Measurements from ENCODE around the gene SMARCB1.

SMARCB1 gene

DNA sequence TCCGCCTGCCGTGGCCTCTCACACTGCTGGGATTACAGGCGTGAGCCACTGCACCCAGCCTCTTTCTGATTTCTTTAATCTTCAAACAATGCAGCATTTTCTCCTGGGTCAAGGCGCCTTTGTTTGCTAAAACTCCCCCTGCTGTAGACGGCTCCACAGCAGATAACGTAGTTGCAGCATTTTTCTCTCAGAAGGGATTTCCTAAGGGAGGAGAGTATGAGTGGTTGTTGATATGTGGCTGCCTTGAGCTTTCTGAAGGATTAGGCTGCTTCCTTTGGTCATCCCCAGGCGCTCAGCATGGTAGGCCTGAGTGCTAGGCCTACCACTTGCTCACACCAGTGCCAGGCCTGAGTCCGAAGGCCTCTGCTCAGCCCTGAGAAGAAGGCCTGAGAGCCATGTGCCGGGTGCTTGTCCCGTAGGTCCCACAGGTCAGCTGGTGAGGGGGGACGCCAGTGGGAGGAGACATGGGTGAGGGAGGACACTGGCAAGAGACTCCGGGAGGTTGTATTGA is 18.1 kb downstream of the SMARCB1 start:
- no peak for DNase-seq

DNA sequence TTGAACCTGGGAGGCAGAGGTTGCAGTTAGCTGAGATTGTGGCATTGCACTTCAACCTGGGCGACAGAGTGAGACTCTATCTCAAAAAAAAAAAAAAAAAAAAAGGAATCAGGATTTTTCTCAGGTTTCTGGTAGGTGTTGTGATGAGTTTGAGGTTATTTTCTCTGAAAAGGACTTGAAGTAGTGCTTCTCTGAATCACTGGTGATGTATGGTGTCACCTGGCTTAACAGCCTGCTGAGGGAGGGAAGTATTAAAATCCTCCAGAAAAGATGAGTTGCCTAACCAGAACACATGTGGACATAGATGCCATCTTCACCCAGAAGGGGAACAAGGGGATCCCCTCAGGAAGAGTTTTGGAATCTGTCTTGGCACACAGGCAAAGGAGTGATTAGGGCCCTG is 20.1 kb downstream of the SMARCB1 start:
- no peak for DNase-seq

DNA sequence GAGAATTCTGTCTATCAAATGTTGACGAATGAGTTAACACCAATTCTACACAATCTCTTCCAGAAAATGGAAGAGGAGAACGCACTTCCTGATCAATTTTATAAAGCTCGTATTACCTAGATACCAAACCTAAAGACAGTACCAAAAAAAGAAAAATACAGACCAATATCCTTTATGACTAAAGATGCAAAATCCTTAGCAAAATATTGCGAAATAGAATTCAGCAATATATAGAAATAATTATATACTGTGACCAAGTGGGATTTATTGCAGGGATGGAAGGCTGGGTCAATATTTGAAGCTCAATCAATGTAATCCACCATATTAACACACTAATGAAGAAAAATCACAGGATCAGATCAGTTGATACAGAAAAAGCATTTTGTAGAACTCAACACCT is 25.6 kb downstream of the SMARCB1 start:
- DNase-seq = no peak

DNA sequence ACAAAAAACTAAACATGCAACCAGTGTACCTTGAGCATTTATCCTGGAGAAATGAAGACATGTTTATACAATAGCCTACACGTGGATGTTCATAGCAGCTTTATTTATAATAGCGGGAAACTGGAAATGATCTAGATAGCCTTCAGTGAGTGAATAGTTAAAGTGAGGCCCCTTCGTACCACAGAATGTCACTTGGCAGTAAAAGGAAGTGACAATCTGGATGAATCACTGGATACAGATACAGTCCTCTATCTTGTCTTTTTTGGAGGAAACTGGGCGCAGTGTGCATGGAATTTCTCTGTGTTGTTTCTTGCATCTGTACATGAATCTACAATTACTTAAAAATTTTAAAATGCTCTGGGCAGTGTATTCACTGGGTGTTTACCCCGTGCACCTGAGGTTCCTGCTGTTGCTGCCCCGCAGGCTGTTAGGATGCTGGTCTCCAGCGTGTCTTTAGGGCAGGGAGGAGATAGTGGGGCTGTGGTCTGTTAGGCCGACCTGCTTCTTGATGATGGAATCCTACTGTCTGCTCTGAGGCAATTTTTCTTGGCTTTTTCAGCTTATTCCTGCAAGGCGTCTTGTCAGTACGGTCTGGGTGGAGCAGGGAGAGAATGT is 28.9 kb downstream of the SMARCB1 start:
- no peak for DNase-seq

DNA sequence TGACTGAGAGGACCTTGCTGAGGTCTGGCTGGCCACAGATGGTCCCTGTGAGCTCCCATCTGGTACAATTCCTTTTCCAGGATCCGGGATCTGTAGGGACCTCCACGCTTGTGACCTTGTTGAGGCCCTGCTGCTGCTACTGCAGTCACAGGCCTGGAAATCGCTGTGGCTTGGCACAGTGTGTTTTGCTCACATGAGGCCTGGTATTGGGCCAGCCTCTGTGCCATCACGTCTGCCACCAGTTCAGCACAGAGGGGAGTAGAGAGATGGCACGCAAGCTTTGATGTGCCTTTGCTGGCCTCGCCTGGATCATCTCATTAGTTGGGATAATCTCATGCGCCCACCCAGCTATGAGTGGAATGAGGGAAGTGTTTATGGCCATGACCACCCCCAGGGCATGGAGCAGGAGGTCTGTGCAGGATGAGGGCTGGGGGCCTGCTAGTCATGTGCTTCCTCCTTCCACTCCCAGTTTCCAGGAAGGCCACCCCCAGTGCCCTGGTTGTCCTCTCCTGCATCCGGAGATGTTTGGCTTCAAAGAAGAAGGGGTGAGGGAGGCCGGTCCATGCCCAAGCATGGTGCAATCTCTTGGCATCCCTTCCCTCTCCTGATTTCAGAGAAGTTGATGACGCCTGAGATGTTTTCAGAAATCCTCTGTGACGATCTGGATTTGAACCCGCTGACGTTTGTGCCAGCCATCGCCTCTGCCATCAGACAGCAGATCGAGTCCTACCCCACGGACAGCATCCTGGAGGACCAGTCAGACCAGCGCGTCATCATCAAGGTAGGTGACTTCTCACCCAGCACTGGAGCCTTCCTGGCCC is 29.6 kb downstream of the SMARCB1 start:
- no peak for DNase-seq

DNA sequence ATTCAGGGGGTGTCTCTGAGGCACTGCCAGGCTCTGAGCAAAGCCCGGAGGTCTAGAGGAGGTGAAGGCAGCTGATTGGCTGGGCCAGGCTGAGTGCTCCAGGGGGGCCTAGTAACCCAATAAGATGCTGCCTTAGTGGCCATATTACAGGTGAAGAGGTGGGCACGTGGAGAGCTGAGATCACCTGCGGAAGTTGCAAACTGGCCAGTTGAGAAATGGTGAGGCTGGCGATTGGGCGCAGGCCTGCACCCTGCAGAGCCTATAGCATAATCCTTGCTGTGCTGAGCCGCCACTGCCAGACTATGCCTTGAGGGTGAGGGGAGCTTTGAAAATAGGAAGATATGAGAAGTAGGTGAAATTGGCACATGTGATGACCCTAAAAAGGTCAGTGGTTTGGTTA is 30.4 kb downstream of the SMARCB1 start:
- no peak for DNase-seq

DNA sequence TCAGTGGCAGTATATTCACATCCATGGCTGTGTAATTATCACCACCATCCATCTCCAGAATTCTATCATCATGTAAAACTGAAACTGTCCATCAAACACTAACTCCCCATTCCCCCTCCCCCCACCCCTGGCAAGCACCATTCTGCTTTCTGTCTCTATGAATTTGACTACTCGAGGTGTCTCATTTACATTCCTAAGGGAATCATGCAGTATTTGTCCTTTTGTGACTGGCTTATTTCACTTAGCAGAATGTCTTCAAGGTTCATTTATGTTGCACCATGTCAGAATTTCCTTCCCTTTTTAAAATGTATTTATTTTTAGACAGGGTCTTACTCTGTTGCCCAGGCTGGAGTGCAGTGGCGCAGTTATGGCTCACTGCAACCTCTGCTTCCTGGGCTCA is 31.8 kb downstream of the SMARCB1 start:
- no peak for DNase-seq

DNA sequence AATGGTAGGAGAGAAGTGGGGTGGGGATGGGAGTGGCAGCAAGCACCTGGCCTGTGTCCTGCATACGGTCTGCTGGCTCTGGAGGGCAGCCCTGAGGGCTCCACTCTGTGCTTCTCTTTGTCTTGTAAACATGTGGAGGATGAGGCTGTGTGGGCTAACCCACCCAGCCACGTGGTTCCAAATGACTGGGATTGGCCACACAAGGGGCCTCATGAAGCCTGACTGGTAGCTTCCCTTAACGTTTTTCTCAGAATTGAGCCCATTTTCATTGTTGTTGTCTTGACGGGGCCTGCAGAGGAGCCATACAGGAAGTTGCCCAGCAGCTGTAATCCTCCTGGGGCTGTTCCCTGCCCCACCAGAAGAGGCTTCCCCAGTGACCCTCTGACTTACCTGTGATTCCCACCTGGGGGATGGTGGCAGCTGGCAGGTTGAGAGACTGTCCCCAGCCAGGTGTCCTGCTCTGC is 34.0 kb downstream of the SMARCB1 start:
- DNase-seq = no peak

DNA sequence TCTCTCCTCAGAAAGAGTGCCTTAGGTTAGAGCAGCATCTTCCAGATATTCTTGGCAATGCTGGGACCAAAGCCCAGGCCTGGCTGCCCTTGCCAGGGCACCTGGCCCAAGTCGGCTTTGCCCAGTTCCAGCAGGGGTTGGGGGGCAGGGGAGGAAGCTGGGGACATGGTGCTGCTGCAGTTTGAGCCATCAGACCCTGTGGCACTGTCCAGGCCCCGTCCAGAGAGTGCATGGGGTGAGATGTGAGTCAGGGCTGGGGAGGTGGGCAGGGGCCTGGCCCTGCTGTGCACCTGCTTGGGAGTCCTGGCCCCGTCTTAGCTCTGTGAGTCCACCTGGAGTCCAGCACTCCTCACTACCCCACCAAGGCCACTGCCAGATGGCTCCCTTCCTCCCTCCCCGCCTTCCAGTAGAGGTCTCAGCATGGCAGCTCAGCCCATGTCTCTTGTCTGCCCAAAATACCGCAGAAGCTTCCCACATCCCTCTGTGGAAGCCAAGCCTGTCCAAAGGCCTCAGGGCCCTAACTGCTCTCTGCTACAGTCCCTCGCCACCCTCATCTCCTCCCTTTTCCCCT is 35.4 kb downstream of the SMARCB1 start:
- no peak for DNase-seq

DNA sequence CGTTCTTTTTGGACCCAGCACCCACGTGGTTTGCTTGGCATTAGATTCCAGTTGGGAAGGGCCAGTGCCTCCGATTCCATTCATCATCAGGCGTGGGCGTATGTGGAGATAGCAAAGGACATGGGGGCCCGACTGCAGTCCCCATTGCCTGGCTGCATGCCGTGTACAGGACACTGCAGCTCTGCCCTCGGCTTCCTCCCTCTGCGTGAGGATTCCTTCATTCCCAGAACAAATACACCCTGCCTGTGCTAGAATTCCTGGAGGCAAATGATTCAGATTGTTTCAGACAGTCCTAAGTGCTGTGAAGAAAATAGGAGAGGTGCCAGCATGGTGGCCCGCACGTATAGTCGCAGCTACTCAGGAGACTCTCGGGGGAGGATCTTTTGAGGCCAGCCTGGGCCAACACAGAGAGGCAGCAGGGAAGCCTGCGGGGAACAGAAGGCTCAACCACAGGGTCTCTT is 36.6 kb downstream of the SMARCB1 start:
- DNase-seq = no peak

DNA sequence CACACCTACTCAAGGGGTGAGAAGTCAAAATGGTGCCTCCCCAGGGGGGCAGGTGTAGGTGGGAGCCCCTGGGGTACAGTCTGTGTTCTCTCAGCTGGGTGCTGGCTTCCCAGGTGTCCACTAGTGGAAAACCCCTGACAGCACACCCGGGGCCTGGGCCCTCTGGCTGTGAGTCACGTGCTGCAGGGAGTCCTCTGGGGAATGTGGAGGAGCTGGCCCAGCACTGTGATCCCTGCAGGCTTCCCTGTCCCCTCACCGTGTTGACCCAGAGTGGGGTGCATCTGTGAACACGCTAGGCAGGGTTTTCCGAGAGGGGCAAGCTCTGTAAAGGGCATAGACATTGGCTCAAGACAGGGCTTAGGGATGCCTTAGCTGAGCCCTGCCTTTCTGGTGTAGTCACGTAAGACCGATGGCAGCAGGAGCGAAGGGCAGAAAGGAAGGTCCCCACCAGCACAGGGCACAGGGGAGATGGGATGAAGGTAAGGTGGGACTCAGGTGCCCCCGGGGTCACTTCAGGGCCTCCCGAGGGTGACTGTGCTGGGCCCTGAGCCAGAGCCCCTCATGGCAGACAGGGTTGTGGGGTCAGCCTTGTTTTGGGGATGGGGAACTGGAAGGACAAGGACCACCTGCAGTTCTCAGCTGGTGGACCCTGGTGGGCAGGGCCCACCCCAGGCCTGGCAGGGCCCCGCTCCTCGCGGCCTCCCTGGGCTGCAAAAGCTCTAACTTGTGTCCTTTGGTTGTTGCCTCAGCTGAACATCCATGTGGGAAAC is 37.9 kb downstream of the SMARCB1 start:
- DNase-seq = no peak

DNA sequence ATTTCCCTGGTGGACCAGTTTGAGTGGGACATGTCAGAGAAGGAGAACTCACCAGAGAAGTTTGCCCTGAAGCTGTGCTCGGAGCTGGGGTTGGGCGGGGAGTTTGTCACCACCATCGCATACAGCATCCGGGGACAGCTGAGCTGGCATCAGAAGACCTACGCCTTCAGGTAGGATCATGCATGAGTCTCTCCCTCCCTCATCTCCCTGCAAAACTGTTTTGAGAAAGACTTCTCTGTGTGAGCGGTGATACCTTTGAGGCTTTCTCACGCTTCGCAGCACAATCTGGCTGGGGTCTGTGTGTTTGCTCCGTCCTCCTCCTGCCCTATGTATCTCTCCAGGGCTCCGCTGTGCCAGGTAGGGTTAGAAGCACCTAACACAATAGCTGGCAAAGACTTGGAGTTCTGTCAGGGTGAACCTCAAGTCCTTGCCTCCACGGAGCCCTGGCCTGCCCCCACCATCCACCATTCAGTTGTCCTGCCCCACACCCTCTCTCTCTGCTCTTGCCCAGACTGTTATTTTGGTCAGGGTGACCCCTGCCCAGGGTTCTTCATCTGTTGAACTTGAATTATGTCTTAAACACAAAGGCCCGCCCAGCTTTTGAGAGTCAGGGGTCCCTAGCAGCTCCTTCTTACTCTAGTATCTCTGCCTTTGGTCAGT is 38.6 kb downstream of the SMARCB1 start:
- no peak for DNase-seq

DNA sequence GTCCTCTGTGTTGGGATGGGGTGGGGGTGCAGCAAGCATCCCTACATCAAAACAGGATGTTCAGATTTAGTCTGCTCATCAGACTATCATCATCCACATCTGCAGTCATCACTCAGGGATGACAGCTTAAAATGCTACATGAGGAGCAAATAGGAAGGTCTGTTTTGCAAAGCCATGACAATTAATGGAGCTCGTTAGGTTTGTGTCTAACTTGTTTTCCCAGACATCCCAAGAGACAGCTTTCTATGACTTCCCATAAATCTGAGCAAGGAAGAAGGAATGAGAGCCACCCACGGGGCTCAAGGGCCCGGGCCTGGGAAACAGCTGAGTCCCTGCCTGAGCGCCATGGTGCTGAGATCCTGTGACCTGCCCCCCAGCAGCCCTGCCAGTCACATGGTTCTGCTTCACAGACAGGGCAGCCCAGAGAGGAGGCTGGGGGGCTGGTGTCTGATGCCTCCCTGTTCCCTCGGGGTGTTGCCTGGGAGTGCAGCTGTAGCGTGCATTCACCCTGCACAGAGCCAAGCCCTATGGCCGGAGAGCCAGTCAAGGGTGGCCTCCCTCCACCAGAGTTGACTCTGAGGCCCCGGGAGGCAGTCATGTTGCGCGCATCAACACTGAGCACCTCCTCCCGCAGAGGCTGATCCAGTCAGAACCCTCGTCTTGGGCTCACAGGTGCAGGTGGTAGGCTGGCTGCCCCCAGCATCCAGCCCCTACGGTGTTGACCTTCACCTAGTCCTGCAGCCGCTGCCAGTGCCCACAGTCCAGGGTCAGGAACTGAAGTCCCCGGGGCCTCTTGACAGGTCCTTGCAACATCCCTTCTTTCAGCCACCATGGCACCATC is 40.0 kb downstream of the SMARCB1 start:
- DNase-seq = no peak

DNA sequence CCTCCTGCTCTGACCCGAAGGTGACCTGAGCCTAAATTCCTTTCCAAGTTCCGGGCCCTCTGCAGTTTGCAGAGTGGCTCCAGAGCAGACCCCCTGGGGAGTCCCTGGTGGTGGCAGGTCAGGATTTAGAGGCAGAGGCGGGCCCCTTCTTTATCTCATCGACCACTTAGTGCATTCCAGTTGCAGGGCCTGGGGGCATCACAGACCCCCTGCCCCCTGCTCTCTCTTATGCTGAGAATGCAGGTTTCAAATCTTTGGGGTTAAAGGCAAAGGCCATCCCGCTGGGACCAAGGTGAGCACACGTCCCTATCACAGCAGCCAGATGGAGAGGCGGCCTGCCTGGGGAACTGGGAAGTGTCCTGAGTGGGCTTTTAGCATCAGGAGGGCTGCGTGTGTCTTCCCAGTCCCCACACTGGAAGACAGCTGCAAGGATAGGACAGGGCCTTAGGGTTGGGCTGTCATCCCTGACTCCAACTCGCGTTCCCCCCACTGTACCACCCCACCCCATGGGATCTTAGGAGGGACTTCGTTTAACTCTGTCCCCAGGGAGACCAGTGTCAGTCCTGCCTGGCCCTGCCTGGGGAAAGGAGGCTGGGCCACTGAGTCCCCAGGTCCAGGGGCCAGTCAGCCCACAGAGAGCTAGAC is 40.7 kb downstream of the SMARCB1 start:
- DNase-seq = no peak

DNA sequence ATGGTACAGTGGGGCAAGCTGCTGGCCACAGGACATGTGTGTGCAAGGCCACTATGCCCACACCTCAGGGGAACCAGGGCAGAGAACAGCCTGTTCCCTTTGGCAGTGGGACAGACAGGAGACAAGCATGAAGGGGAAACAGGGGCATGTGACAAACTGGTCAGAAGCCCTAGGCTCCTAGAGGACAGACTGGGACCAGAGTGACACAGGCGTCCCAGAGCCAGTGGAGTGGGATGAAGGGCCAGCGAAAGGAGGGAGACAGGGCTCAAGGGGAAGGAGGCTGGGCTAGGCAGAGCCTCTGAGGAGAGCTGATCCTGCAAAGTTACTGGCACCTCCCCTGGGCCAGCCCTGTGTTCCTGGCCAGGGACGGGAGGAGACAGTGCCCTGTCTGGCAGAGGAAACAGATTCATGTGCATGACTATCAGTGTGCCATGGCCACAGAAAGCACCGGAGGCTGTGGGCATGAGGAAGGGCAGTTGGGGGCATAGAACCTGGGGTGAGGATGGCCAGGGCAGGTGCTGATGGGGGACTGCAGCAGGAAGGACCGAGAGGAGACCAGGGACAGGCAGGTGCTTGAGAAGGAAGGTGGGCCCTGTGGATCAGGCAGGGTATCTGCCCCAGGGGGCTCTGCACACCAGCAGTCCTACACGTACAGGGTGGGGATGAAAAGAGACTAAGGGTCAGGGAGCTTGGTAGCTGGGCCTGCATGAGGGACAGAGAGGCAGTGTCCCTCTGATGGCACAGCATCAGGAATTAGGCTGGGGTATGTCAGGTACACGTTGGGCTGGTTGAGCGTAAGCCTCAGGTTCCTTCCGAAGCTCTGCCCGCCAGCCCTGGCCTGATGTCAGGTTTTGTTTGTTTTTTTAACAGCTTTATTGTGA is 42.3 kb downstream of the SMARCB1 start:
- no peak for DNase-seq

DNA sequence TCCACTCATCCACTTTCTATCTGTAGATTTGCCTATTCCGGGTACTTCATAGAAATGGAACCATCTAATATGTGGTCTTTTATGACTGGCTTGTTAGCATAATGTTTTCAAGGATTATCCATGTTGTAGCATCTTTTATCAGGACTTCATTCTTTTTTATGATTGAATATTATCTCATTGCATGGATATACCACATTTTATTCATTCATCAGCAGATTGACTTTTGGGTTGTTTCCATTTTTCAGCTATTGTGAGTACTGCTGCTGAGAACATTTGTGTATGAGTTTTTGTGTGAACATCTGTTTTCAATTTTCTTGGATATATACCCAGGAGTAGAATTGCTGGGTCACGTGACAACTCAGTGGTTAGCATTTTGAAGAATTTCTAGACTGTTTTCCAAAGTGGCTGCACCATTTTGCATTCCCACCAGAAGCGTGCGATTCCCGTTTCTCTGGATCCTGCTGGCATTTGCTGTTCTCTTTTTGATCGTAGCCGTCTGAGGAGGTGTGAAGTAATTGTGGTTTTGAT is 43.1 kb downstream of the SMARCB1 start:
- no peak for DNase-seq

DNA sequence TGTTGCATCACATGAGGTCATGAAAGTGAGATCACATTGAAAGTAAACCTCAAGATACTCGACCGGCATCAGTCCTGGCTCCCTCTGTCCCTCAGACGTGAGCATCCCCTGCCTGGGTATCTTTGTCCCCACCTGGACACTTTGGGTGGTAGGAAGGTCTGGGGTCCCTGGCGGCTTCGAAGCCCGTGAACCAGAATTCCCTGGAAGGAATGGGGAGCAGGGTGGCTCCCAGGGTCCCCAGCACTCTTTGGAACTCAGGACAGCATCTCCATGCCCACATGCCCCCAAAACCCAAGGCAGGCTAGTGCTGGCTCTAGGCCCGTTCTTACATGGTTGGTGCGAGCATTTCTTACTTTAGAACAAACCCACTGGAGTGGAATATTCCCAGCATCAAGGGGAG is 44.5 kb downstream of the SMARCB1 start:
- no peak for DNase-seq

DNA sequence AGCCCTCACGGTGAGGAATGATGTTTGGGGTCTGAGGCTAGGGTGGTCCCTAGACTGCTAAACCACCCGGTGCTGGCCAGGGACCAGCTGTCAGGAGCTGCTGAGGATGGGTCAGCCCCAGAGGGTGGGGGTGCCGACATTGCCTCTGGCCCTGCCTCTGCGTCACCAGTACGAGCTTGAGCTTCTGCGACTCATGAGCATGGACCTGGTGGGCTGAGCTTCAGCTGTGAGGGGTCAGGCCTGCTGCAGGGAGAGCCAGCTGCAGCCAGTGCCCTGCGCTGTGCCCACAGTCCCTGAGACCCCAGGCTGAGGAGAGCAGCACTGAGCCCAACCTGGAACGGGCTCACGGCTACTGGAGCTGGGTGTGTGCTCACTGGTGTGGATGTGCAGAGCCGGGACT is 45.0 kb downstream of the SMARCB1 start:
- no peak for DNase-seq

DNA sequence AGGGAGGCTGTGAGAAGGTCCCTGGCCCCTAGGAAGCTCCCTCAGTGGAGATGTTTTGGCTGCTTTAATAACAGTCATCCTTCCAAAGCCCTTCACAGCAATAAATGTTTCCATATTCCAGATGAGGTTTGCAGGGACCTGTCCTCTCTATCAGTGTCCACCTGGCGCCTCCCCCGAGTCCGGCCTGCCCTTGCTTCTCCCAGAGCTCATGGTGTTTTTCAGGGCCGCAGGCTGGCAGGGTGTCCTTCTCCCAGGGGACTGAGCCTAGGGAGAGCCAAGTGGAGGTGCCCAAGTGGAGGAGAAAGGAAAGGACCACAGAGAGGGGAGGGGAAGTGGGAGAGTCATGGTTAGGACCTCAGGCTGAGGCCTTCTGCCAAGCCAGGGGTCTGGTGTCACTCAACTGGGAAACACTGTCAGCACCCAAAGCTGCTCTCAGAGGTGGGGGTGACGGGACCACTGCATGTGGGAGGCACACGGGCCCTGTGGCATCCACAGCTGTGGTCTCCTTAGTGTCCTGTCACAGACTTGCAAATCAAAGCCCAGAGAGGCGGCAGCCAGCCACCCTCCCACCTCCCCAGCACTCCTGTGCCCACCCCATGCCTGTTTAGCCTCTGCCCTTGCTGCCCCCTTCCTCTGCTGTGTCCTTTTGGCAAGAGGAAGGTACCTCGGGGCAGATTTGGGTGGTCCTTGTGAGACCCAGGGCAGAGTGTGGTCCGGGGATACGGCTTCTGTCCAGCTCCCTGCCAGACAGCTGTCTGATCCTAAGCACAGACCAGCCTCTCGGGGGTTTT is 45.7 kb downstream of the SMARCB1 start:
- DNase-seq = no peak
